NT2/D1 (cell line): ENCODE data around the gene MDGA2.

ENCODE experiments used
- SUZ12 ChIP-seq: IDR thresholded peaks from 2 replicates; pipeline ENCODE4 v1.6.1; 2011; ENCODE audit not compliant: insufficient read length, insufficient read depth; ENCODE audit errors: extremely low read depth
- YY1 ChIP-seq: IDR thresholded peaks from 2 replicates; pipeline ENCODE4 v1.6.1; 2011; ENCODE audit not compliant: insufficient read length, insufficient read depth
- ZNF274 ChIP-seq: IDR thresholded peaks from 2 replicates; pipeline ENCODE4 v1.6.1; 2011; ENCODE audit warnings: mild to moderate bottlenecking, low read depth, low read length

- TF ChIP-seq ZNF274 (no peak), SUZ12 (no peak), YY1 (no peak)
Observed at GRCh38 chr14:47223656-47224055, 451.7 kb downstream of the MDGA2 start.
